ENCODE data around the gene IL17RA. TPM values are rescaled to one million over a fixed set of nuclear protein-coding genes. Genes with fewer than 3 reads are reported as not detected.

The IL17RA gene
- total and polyA plus RNA-seq, 2 donors (not counting 3 experiments of a cell fraction or from before 2014, with no cell fraction given), result 13.0 to 19.3 TPM

DNA sequence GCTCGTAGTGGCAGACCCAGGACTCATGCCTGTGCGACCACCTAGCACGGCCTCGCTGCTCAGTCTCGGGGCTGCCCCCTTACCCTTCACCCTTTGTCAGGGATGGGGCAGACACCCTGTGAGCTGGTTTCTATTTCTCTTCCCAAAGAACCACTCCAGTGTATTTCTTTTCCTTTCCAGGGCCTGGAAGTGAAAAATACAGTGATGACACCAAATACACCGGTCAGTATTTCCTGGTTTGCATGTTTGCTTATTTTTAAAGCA, 22.7 kb downstream of the IL17RA start:
- no peaks in the 10 kb centered on the region for H3K4me1 ChIP-seq (ENCODE audit: control insufficient read depth, extremely low read depth, insufficient read depth, low read length)
- TF ChIP-seq, protein P1, sequence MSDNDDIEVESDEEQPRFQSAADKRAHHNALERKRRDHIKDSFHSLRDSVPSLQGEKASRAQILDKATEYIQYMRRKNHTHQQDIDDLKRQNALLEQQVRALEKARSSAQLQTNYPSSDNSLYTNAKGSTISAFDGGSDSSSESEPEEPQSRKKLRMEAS (IDR thresholded peaks at IDR 0.05; ENCODE audit: insufficient read depth, insufficient read length), result no peak
- TF ChIP-seq POLR2AphosphoS5 (IDR thresholded peaks at IDR 0.05; ENCODE audit: insufficient read depth, low read depth, low read length) (no peak), EZH2 (IDR thresholded peaks at IDR 0.05; ENCODE audit: borderline replicate concordance, low read depth, low read length, severe bottlenecking) (no peak), GATA2 (IDR thresholded peaks at IDR 0.05; ENCODE audit: insufficient read depth, insufficient read length, low read depth, low read length) (no peak), POLR2A (IDR thresholded peaks at IDR 0.05; ENCODE audit: low read depth, low read length) (no peak), JUN (IDR thresholded peaks at IDR 0.05; ENCODE audit: borderline replicate concordance, insufficient read depth, insufficient read length, low read depth) (no peak), MYC (IDR thresholded peaks at IDR 0.05; ENCODE audit: low read depth, low read length) (no peak), FOS (IDR thresholded peaks at IDR 0.05; ENCODE audit: borderline replicate concordance, insufficient read depth, low read length) (no peak)
- TF ChIP-seq, protein P2, sequence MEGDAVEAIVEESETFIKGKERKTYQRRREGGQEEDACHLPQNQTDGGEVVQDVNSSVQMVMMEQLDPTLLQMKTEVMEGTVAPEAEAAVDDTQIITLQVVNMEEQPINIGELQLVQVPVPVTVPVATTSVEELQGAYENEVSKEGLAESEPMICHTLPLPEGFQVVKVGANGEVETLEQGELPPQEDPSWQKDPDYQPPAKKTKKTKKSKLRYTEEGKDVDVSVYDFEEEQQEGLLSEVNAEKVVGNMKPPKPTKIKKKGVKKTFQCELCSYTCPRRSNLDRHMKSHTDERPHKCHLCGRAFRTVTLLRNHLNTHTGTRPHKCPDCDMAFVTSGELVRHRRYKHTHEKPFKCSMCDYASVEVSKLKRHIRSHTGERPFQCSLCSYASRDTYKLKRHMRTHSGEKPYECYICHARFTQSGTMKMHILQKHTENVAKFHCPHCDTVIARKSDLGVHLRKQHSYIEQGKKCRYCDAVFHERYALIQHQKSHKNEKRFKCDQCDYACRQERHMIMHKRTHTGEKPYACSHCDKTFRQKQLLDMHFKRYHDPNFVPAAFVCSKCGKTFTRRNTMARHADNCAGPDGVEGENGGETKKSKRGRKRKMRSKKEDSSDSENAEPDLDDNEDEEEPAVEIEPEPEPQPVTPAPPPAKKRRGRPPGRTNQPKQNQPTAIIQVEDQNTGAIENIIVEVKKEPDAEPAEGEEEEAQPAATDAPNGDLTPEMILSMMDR (IDR thresholded peaks at IDR 0.05; ENCODE audit: extremely low read depth in 1 of 2, insufficient read depth in 1 of 2, low read depth in 1 of 2, low read length in 2 of 2), result no peak

More for the DNA sequence above, 22.7 kb downstream of the IL17RA start:
- H3K36me3 ChIP-seq (ENCODE audit: control insufficient read depth in 2 of 2, extremely low read depth in 1 of 2, insufficient read depth in 2 of 2, low read length in 2 of 2), result peaks cover 0 to 10% of the 10 kb centered on the region in 2 experiments
- H3K9ac ChIP-seq (replicated peaks; ENCODE audit: extremely low read depth, insufficient read depth, low read length), result no peak overlapping the region
- no TSS peak for BruUV-seq (replicated peaks)
- H3K79me2 ChIP-seq (ENCODE audit: control insufficient read depth, insufficient read depth, low read length), result no peaks in the 10 kb centered on the region
- POLR2A ChIA-PET, result no interaction called here
- DNase-seq (ENCODE audit: low read depth, low spot score), result no peak
- H2AFZ ChIP-seq (ENCODE audit: low read depth, low read length), result no peak overlapping the region
- H3K27ac ChIP-seq (ENCODE audit: insufficient read depth, low read depth, low read length), result no peak overlapping the region
- H3K4me2 ChIP-seq (ENCODE audit: insufficient read depth, low read length), result no peak overlapping the region
- intact Hi-C loops (cut with micrococcal nuclease) (no loop called here), dilution Hi-C loops (cut with MboI; ENCODE audit: extremely low pct_ligation_motif_present, low sequenced_read_pairs) (no loop called here)
- FAIRE-seq, result no peak
- no peaks in the 10 kb centered on the region for H3K27me3 ChIP-seq (ENCODE audit: control insufficient read depth in 2 of 2, insufficient read depth in 2 of 2, low read length in 2 of 2)
- CTCF ChIA-PET, result interaction anchor here (1.5 kb wide), 1 partner anchor 12 kb away, joined by 4 read pairs; no protein-coding TSS in a partner anchor
- no peaks in the 10 kb centered on the region for H3K9me3 ChIP-seq (replicated peaks; ENCODE audit: control insufficient read depth, insufficient read depth, low read length)
- no peaks in the 10 kb centered on the region for H3K9me1 ChIP-seq (replicated peaks; ENCODE audit: control insufficient read depth, extremely low read depth, insufficient read depth, low read length)
- H4K20me1 ChIP-seq (replicated peaks; ENCODE audit: control insufficient read depth, extremely low read depth, insufficient read depth, low read length), result no peaks in the 10 kb centered on the region
- H3K4me3 ChIP-seq (replicated peaks in 1 of 3; ENCODE audit: insufficient read depth in 1 of 3, low read depth in 1 of 3, low read length in 3 of 3), result no peak overlapping the region
